GM13976 (cell line): ENCODE results near the gene KRTAP5-3.

ENCODE experiments used
- DNase-seq: peaks from one replicate; pipeline ENCODE4 v3.0.0; 2012; ENCODE audit warnings: low spot score
- in situ Hi-C: fragments of 300-500 bp; cut with MboI; formaldehyde crosslinking; loops from one replicate; pipeline ENCODE4 v1.12.0; 2022; ENCODE audit warnings: low sequenced_read_pairs, mixed read lengths, inconsistent platforms; ENCODE audit not compliant: unreplicated experiment
- TF ChIP-seq, protein P1 (sequence below): IDR thresholded peaks from 2 replicates; pipeline ENCODE4 v1.5.1; 2012; ENCODE audit warnings: borderline replicate concordance, mild to moderate bottlenecking; ENCODE audit not compliant: insufficient read depth; ENCODE audit errors: extremely low read depth, missing control alignments, control extremely low read depth

KRTAP5-3 gene

DNA sequence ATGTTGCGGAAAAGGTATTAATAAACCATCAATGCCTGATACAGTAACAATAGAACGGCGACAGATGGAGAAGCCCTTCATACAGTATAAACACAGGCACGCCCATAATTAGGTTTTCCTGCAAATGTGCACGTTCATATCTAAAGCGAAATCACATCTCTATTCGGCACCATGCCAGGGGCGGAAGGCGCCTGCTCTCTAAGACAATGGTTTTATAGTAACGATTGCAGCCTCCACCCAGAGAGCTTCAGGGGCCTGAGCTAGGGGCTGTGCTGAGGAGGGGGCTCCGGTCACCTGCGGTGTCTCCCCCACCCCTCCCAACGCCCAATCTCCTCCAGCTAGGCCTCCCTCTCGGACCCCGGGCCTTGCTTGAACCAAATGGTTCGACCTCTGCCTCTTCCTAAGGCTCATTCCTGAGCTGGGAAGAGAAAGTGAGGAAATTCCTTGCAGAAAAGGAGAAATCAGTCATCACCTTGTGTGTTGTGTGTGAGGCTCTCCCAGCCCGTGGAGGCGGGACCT, 30.9 kb upstream of the KRTAP5-3 start:
- in situ Hi-C loops: no loop called here
- DNase-seq: no peak
- TF ChIP-seq, protein P1, sequence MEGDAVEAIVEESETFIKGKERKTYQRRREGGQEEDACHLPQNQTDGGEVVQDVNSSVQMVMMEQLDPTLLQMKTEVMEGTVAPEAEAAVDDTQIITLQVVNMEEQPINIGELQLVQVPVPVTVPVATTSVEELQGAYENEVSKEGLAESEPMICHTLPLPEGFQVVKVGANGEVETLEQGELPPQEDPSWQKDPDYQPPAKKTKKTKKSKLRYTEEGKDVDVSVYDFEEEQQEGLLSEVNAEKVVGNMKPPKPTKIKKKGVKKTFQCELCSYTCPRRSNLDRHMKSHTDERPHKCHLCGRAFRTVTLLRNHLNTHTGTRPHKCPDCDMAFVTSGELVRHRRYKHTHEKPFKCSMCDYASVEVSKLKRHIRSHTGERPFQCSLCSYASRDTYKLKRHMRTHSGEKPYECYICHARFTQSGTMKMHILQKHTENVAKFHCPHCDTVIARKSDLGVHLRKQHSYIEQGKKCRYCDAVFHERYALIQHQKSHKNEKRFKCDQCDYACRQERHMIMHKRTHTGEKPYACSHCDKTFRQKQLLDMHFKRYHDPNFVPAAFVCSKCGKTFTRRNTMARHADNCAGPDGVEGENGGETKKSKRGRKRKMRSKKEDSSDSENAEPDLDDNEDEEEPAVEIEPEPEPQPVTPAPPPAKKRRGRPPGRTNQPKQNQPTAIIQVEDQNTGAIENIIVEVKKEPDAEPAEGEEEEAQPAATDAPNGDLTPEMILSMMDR: no peak

DNA sequence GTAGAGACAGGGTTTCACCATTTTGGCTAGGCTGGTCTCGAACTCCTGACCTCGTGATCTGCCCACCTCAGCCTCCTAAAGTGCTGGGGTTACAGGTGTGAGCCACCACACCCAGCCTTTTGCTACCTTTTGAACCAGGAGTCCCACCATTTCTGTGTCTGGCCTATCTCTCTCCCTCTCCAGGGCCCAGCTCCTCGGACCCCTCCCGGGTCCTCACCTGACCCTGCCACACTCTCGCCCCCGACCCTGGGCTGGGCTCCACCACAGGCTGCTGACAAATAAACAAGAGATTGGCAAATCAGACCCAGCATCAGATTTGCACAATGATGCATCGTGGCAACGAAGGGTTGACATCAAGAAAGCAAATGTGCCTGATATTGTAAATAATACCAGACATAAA, 30.1 kb upstream of the KRTAP5-3 start:
- in situ Hi-C loops: no loop called here
- TF ChIP-seq, protein P1: no peak
- DNase-seq: no peak

DNA sequence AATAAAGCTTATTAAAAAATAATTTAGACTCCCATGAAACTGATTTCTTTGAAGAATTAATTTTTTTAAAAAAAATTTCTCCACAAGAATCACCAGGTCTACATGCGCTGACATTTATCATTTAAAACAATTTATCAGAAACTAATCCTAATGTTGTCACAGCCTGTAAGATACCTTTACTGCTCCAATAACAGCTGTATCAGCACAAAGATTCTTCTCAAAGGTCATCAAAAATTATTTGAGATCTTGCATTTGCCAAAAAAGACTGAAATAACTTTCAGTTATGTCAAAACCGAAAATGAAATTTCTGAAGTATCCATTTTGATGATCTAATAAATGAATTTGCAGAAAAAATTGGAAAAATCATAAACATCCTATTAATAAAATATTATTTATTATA, 29.4 kb upstream of the KRTAP5-3 start:
- in situ Hi-C loops: no loop called here
- DNase-seq: no peak
- TF ChIP-seq, protein P1: no peak

DNA sequence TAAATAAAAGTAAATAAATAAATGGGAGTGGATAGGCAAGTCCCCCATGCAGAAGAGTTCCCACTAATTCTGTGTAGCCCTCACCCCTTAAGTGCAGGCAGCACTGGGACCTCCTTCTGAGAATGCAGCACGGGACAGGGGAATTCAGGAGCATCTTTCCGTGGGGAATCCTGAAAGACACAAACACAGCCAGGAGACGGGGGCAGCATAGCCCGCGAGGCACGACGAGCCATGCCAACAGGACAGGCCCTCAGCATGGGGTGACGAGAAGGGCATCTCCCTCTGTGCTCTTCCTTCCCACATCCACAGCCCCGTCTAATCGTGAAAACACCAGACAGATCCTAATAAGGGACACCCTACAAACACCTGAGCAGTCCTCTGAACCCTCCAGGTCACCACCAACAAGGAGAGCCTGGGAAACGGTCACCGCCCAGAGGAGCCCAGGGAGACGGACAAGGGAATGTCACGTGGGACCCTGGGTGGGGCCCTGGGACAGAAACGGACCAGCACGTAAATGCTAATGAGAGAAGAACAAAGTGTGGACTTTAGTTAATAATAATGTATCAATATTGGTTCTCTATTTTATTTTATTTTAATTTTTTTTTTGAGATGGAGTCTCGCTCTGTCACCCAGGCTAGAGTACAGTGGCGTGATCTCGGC, 28.2 kb upstream of the KRTAP5-3 start:
- no peak for DNase-seq
- in situ Hi-C loops: no loop called here
- TF ChIP-seq, protein P1: no peak

DNA sequence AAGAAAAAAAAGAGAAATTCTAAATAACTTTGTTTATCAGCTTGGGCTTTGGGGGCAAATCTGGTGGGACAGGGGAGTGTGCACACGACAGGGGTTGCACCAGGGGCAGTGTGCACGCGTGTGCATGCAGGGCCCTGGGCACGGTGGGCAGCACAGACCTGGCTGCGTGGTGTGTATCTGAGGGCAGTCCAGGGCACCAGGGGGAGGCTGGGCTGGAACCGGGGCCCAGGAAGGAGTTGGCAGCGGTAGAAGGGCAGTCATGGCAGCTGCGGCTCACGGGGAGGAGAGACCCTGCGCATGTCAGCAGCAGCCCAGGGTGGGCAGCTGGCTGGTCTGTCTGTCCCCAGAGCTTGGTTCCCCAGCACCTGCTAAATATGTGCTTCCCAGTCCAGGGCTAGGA, 25.6 kb upstream of the KRTAP5-3 start:
- DNase-seq: no peak
- TF ChIP-seq, protein P1: no peak
- in situ Hi-C loops: no loop called here

DNA sequence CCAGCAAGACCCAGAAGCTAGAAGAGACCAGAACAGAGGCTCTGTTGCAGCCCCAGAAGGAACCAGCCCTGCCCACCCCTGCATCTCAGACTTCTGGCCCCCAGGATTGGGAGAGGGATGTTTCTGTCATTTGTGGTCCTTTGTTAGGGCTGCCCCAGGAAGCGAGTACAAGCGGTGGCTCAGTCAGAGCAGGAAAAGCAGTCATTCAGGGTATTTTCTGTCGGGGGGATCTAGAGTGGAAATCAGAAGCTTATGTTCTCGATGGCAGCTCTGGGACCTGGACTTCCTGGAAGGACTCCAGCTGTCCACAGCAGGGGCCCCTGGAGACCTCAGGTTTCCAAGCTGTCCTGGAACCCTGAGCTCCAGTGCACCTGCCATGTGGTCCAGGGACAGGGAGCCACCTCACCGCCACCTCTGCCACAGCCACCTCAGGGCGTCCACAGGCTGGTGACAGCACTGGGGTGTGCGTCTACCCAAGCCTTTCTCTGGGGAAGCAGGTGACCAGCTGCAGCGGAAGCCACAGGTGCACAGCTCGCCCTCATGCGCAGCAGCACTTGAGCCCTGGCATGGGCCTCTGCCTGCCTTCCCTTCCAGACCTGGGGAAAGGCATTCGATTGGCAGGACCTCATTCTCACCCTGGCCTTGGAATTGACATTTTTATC, 23.9 kb upstream of the KRTAP5-3 start:
- no peak for DNase-seq
- in situ Hi-C loops: no loop called here
- TF ChIP-seq, protein P1: no peak

DNA sequence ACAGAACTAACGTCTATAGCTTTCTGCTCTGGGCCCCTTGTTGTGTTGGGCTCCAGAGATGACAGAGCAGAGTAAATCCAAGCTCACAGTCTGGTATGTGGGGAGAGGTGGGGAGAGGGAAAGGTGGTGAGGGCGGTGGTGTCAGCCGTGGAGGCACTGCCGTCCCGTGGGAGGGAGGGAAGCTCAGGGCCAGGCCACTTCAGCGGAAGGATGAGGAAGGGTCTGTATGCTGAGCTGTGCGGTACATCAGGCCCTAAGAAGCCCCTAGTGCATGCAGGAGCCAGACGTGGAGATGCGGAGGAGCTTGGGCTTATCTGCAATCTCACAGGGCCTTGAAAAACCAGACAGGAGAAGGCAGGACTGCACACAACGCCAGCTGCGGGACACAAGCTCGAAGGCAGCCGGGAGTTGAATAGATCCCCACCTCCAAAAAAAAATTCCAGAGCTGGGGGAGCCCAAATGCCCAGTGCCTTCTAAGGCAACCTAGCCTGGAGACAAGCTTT, 22.9 kb upstream of the KRTAP5-3 start:
- no peak for DNase-seq
- in situ Hi-C loops: no loop called here
- TF ChIP-seq, protein P1: no peak
